Transverse colon (tissue), 3 donors: ENCODE data around the gene PDE4B.

Experiments
- CTCF ChIP-seq, 5 experiments: fragments of 200-600 bp in 3 of 5; fragments of 450-650 bp in 2 of 5; sonication (generic) in 3 of 5; IDR thresholded peaks; 1 replicate in 2 of 5; 2 replicates in 3 of 5; pipeline ENCODE4 v1.5.1; 2016 to 2017; ENCODE audit warnings: antibody characterized with exemption in 5 of 5, inconsistent platforms in 3 of 5, mild to moderate bottlenecking in 2 of 5, moderate library complexity in 1 of 5
- POLR2A ChIP-seq: fragments of 450-650 bp; IDR thresholded peaks from one replicate; pipeline ENCODE4 v1.6.1; 2016; ENCODE audit warnings: antibody characterized with exemption, mild to moderate bottlenecking, moderate library complexity

GRCh38 chr1:66168467-66168887, 375.8 kb downstream of the PDE4B start:
- TF ChIP-seq CTCF (IDR thresholded peaks at IDR 0.05) (no peak), POLR2A (no peak)
